SK-N-SH (cell line): ENCODE measurements around the gene WWOX.

Experiments used
- CTCF ChIP-seq: fragments of 200-600 bp; sonication (generic); IDR thresholded peaks from 2 replicates; pipeline ENCODE4 v1.6.1; 2017; ENCODE audit warnings: antibody characterized with exemption, mild to moderate bottlenecking, moderate library complexity
- POLR2AphosphoS5 ChIP-seq: IDR thresholded peaks from 2 replicates; pipeline ENCODE4 v1.6.1; 2012; ENCODE audit warnings: low read depth, low read length

GRCh38 chr16:78743556-78743955, 644.1 kb downstream of the WWOX start:
- TF ChIP-seq CTCF, result no peak
- no peak for TF ChIP-seq POLR2AphosphoS5
